HG02981 (cell line): ENCODE data around the gene ELAPOR1.

Experiments used
- ATAC-seq: cut with Tn5 transposase; IDR thresholded peaks from one replicate; pipeline ENCODE4 v1.9.1; 2021; ENCODE audit warnings: mild to moderate bottlenecking, moderate library complexity; ENCODE audit not compliant: unreplicated experiment

ELAPOR1 gene

GRCh38 chr1:109095631-109096030 is 18.3 kb upstream of the ELAPOR1 start:
- ATAC-seq = no peak

- no peak for ATAC-seq
Observed at GRCh38 chr1:109096120-109096519, 17.8 kb upstream of the ELAPOR1 start.

- peak; percentile 84 for ATAC-seq
Observed at GRCh38 chr1:109099938-109100773, 13.8 kb upstream of the ELAPOR1 start.

- ATAC-seq = no peak
Observed at GRCh38 chr1:109104364-109105151, 9.4 kb upstream of the ELAPOR1 start.

GRCh38 chr1:109105881-109106280 is 8.0 kb upstream of the ELAPOR1 start:
- ATAC-seq = no peak

GRCh38 chr1:109107785-109108184 is 6.1 kb upstream of the ELAPOR1 start:
- no peak for ATAC-seq

- no peak for ATAC-seq
Observed at GRCh38 chr1:109109906-109110305, 4.0 kb upstream of the ELAPOR1 start.

- no peak for ATAC-seq
Observed at GRCh38 chr1:109111386-109112055, 2.4 kb upstream of the ELAPOR1 start.

- ATAC-seq = no peak
Observed at GRCh38 chr1:109112056-109112651, 1.8 kb upstream of the ELAPOR1 start.

- ATAC-seq = peak; percentile 57
Observed at GRCh38 chr1:109112652-109113285, 1.1 kb upstream of the ELAPOR1 start.

GRCh38 chr1:109114342-109114674 is 393 bp downstream of the ELAPOR1 start:
- no peak for ATAC-seq

- ATAC-seq = no peak
Observed at GRCh38 chr1:109115685-109116084, 1.8 kb downstream of the ELAPOR1 start.

GRCh38 chr1:109116286-109116685 is 2.4 kb downstream of the ELAPOR1 start:
- no peak for ATAC-seq

- no peak for ATAC-seq
Observed at GRCh38 chr1:109118089-109118488, 4.2 kb downstream of the ELAPOR1 start.

GRCh38 chr1:109120356-109120755 is 6.4 kb downstream of the ELAPOR1 start:
- ATAC-seq = no peak

- no peak for ATAC-seq
Observed at GRCh38 chr1:109131059-109131458, 17.1 kb downstream of the ELAPOR1 start.

- no peak for ATAC-seq
Observed at GRCh38 chr1:109131800-109132199, 17.9 kb downstream of the ELAPOR1 start.

- ATAC-seq = no peak
Observed at GRCh38 chr1:109133002-109133706, 19.2 kb downstream of the ELAPOR1 start.

- peak; percentile 63 for ATAC-seq
Observed at GRCh38 chr1:109133815-109134214, 19.9 kb downstream of the ELAPOR1 start.

- ATAC-seq = peak; percentile 45
Observed at GRCh38 chr1:109134423-109134822, 20.5 kb downstream of the ELAPOR1 start.
